ENCODE measurements around the gene SPATA2L. TPM values are rescaled to one million over a fixed set of nuclear protein-coding genes. Genes with fewer than 3 reads are reported as not detected.
"Not testable (repeated sequence)": the region's sequence is repeated elsewhere in the genome, so short reads cannot be mapped to it uniquely, and the experiment has no call there.

SPATA2L gene
- total RNA-seq, 1 donor from 2014 or later: 7.5 TPM

DNA sequence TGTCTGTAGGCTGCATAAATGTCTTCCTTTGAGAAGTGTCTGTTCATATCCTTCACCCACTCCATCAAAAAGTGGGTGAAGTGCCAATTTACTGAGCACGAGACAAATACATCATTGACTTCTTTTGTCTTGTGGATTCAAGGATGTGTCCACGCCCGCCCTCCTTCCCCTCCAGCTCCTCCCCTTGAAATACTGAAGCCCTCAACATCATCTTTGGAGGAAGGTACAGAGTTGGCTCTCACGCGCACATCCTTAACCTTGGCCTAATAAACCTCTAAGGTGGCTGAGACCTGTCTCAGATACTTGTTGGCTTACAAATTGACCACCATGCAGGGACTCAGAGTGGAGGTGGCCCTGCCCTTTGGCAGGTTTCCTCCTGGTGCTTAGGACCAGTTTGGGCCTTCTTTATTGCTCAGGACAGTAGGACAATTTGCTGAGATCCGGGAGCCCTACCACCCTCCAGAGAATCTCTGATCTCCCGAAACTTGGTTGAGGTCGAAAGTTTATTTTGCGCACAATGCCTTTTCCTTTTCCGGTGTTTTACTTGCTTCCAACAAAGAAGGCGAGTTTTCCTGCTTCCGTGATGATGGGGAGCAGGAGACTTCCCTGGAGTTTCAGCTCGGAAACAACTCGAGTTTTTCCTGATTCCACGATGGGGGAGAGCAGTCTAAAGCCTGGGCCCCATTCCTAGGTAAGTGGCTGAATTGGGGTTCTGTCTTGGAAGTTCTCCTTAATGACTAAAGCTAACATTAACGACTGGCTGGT, 29.1 kb downstream of the SPATA2L start:
- H3K27ac Mint-ChIP-seq (ENCODE audit: unreplicated experiment): no peak overlapping the region
- no peaks in the 10 kb centered on the region for H3K9me3 Mint-ChIP-seq (ENCODE audit: unreplicated experiment)
- H3K36me3 Mint-ChIP-seq (ENCODE audit: low read depth, unreplicated experiment): peaks cover 26% of the 10 kb centered on the region
- peaks cover 2% of the 10 kb centered on the region for H3K27me3 Mint-ChIP-seq (ENCODE audit: unreplicated experiment)
- DNase-seq (ENCODE audit: low spot score): no peak
- H3K4me1 Mint-ChIP-seq (ENCODE audit: unreplicated experiment): no peaks in the 10 kb centered on the region
- TF ChIP-seq, protein P1, sequence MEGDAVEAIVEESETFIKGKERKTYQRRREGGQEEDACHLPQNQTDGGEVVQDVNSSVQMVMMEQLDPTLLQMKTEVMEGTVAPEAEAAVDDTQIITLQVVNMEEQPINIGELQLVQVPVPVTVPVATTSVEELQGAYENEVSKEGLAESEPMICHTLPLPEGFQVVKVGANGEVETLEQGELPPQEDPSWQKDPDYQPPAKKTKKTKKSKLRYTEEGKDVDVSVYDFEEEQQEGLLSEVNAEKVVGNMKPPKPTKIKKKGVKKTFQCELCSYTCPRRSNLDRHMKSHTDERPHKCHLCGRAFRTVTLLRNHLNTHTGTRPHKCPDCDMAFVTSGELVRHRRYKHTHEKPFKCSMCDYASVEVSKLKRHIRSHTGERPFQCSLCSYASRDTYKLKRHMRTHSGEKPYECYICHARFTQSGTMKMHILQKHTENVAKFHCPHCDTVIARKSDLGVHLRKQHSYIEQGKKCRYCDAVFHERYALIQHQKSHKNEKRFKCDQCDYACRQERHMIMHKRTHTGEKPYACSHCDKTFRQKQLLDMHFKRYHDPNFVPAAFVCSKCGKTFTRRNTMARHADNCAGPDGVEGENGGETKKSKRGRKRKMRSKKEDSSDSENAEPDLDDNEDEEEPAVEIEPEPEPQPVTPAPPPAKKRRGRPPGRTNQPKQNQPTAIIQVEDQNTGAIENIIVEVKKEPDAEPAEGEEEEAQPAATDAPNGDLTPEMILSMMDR (IDR thresholded peaks at IDR 0.05; ENCODE audit: unreplicated experiment): no peak
- no peak overlapping the region for H3K4me3 Mint-ChIP-seq (ENCODE audit: unreplicated experiment)

DNA sequence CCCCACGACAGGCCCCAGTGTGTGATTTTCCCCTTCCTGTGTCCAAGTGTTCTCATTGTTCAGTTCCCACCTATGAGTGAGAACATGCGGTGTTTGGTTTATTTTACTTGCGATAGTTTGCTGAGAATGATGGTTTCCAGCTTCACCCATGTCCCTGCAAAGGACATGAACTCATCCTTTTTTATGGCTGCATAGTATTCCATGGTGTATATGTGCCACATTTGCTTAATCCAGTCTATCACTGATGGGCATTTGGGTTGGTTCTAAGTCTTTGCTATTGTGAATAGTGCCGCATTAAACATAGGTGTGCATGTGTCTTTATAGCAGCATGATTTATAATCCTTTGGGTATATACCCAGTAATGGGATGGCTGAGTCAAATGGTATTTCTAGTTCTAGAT, 29.9 kb downstream of the SPATA2L start:
- not testable (repeated sequence) for H3K27ac Mint-ChIP-seq (ENCODE audit: unreplicated experiment); H3K27me3 Mint-ChIP-seq (ENCODE audit: unreplicated experiment); H3K9me3 Mint-ChIP-seq (ENCODE audit: unreplicated experiment); H3K4me1 Mint-ChIP-seq (ENCODE audit: unreplicated experiment); DNase-seq (ENCODE audit: low spot score); H3K4me3 Mint-ChIP-seq (ENCODE audit: unreplicated experiment)
- H3K36me3 Mint-ChIP-seq (ENCODE audit: low read depth, unreplicated experiment): peaks cover 28% of the 10 kb centered on the region

DNA sequence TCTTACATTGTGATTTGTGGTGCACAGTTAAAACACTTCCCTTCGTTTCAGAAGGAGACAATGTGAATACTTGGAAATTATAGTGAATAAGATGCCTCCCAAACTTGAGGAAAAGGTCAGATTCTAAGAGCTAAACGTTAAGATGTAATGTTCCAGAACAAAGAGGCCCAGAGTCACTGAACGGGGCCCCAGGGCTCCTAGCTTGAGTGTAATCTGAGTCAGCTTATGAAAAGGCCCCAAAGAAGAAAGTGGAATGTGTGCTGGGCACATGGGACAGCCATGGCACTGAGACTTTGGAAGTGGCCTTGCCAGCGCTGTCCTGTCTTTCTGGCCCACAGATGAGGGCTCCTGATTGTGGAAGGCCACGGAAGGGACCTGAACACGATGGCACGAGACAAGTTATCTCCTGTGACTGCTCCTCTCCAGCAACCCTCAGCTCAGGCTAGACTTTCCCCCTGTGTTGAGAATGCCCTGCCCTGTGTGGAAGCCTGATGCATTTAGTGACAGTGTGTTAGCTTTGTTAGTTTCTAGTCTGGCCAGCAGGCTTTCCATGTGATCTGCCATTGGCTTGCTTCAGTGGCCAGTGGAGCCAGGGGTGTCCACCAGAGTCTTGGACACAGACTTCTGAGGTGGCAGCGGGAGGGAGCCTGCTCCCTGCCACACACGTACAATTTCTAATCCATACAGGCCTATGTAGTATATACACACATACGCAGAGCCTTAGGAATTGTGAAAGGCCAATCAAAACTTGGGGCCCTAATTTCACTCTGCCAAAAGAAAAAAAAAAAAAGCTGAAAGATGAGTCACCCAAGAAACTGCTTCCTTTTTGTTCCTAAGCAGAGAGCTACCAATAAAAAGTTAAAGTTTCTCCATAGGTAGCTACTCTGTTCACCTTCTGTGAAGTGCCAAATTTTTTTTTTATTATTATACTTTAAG, 30.7 kb downstream of the SPATA2L start:
- DNase-seq (ENCODE audit: low spot score): no peak
- no peak overlapping the region for H3K27ac Mint-ChIP-seq (ENCODE audit: unreplicated experiment)

DNA sequence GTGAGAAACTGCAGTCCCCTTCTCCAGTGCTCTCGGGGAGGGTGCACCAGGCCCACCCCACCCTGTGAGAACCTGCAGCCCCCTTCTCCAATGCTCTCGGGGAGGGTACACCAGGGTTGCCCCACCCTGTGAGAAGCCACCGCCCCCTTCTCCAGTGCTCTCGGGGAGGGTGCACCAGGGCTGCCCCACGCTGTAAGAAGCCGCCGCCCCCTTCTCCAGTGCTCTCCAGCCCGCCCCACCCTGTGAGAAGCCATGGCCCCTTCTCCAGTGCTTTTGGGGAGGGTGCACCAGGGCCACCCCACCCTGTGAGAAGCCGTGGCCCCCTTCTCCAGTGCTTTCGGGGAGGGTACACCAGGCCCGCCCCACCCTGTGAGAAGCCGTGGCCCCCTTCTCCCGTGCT, 31.8 kb downstream of the SPATA2L start:
- Mint-ChIP-seq H3K4me1 (ENCODE audit: unreplicated experiment) (no peaks in the 10 kb centered on the region), H3K27me3 (ENCODE audit: unreplicated experiment) (peaks cover 2% of the 10 kb centered on the region), H3K4me3 (ENCODE audit: unreplicated experiment) (no peak overlapping the region), H3K9me3 (ENCODE audit: unreplicated experiment) (no peaks in the 10 kb centered on the region), H3K36me3 (ENCODE audit: low read depth, unreplicated experiment) (peaks cover 37% of the 10 kb centered on the region), H3K27ac (ENCODE audit: unreplicated experiment) (no peak overlapping the region)
- DNase-seq (ENCODE audit: low spot score): no peak
- TF ChIP-seq, protein P1 (IDR thresholded peaks at IDR 0.05; ENCODE audit: unreplicated experiment): no peak

More for the DNA sequence above, 30.7 kb downstream of the SPATA2L start:
- Mint-ChIP-seq H3K4me3 (ENCODE audit: unreplicated experiment) (no peak overlapping the region), H3K4me1 (ENCODE audit: unreplicated experiment) (no peaks in the 10 kb centered on the region), H3K36me3 (ENCODE audit: low read depth, unreplicated experiment) (peaks cover 35% of the 10 kb centered on the region), H3K27me3 (ENCODE audit: unreplicated experiment) (peaks cover 2% of the 10 kb centered on the region), H3K9me3 (ENCODE audit: unreplicated experiment) (no peaks in the 10 kb centered on the region)
- TF ChIP-seq, protein P1 (IDR thresholded peaks at IDR 0.05; ENCODE audit: unreplicated experiment): no peak

DNA sequence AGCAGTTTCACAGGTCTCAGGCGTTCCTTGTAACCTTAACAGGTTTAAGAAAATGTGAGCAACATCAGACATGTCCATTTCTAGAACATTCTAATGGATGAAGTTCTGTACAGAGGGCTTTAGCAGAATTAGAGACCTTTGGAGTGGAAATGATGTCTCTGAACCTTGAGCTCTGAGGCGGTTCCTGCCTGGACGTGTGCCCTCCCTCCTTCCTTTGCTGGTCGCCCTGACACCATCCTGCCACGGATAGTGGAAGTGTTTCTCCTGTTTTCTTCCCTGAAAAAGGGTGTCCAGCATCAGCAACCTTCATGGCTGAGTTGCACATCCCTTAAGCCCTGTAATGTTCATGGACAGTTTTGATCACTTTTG, 32.7 kb downstream of the SPATA2L start:
- H3K36me3 Mint-ChIP-seq (ENCODE audit: low read depth, unreplicated experiment): peaks cover 43% of the 10 kb centered on the region
- H3K27me3 Mint-ChIP-seq (ENCODE audit: unreplicated experiment): peaks cover 4% of the 10 kb centered on the region
- H3K9me3 Mint-ChIP-seq (ENCODE audit: unreplicated experiment): no peaks in the 10 kb centered on the region
- no peak overlapping the region for H3K4me3 Mint-ChIP-seq (ENCODE audit: unreplicated experiment)
- DNase-seq (ENCODE audit: low spot score): no peak
- H3K4me1 Mint-ChIP-seq (ENCODE audit: unreplicated experiment): no peaks in the 10 kb centered on the region
- no peak overlapping the region for H3K27ac Mint-ChIP-seq (ENCODE audit: unreplicated experiment)
- TF ChIP-seq, protein P1 (IDR thresholded peaks at IDR 0.05; ENCODE audit: unreplicated experiment): no peak

Measured in endothelial cell (in vitro differentiated cells).